Natural killer cell treated with Interleukin-12 subunit alpha and Interleukin-12 subunit beta and Interleukin-15 and Interleukin-18, amount 100 ng/mL, for 72 hours (primary cell): ENCODE results near the gene FAM124A. TPM values are rescaled to one million over a fixed set of nuclear protein-coding genes. Genes with fewer than 3 reads are reported as not detected.

Experiments used
- ATAC-seq, 2 donors: fragments of 150-1000 bp; cut with Tn5 transposase in 1 of 2; sonication (Bioruptor Pico), chemical (Tn5 transposase) in 1 of 2; 2 replicates each; pipeline ENCODE4 v1.10.0; 2021
- DNase-seq: peaks from one replicate; pipeline ENCODE4 v3.0.0; 2022; ENCODE audit warnings: low spot score
- H3K27ac Mint-ChIP-seq, 2 donors: 1 replicate in 1 of 2; 2 replicates in 1 of 2; pipeline ENCODE4 v1.8.0; 2022; ENCODE audit warnings: mixed read lengths in 2 of 2, mild to moderate bottlenecking in 1 of 2, moderate library complexity in 1 of 2
- H3K27me3 Mint-ChIP-seq, 2 donors: 1 replicate in 1 of 2; 2 replicates in 1 of 2; pipeline ENCODE4 v1.8.0; 2022; ENCODE audit warnings: mixed read lengths in 2 of 2
- H3K36me3 Mint-ChIP-seq: one replicate; pipeline ENCODE4 v1.8.0; 2022; ENCODE audit warnings: mixed read lengths
- H3K4me1 Mint-ChIP-seq, 2 donors: 1 replicate in 1 of 2; 2 replicates in 1 of 2; pipeline ENCODE4 v1.8.0; 2022; ENCODE audit warnings: low read depth in 2 of 2, mixed read lengths in 2 of 2, mild to moderate bottlenecking in 1 of 2
- H3K4me3 Mint-ChIP-seq: one replicate; pipeline ENCODE4 v1.8.0; 2022; ENCODE audit warnings: mixed read lengths
- H3K9me3 Mint-ChIP-seq: 2 replicates; pipeline ENCODE4 v1.8.0; 2022; ENCODE audit warnings: mixed read lengths
- total RNA-seq, 2 donors: library from RNA; stranded (reverse); gene quantifications; one replicate each; pipeline ENCODE4 v1.2.3, GENCODE V29; 2022

FAM124A gene
- total RNA-seq, 2 donors from 2014 or later, result not detected

DNA sequence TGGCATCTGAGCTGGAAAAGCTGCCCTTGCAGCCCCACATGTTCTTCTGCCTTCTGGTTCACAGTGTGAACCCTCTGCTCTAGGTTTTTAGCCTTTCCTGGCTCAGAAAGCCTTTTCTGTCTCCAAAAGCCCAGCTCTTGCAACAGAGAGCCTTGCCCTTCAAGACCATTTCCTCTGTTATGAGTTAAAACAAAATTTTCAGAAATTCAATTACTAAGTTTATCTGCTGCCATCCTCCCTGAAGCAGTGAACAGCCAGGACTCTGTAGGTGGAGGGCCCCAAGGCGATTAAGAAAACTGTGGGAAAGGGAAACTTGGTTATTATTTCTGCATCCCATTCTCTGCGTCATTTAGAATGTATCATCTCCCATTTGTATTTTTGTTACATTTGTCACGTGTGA, 18.8 kb downstream of the FAM124A start:
- Mint-ChIP-seq H3K9me3 (no peaks in the 10 kb centered on the region), H3K4me1 (peaks cover 2 to 4% of the 10 kb centered on the region in 2 donors), H3K27me3 (peaks cover 10% of the 10 kb centered on the region in 2 donors), H3K36me3 (no peaks in the 10 kb centered on the region), H3K4me3 (no peak overlapping the region), H3K27ac (no peak overlapping the region)
- no peak for ATAC-seq
- no peak for DNase-seq

DNA sequence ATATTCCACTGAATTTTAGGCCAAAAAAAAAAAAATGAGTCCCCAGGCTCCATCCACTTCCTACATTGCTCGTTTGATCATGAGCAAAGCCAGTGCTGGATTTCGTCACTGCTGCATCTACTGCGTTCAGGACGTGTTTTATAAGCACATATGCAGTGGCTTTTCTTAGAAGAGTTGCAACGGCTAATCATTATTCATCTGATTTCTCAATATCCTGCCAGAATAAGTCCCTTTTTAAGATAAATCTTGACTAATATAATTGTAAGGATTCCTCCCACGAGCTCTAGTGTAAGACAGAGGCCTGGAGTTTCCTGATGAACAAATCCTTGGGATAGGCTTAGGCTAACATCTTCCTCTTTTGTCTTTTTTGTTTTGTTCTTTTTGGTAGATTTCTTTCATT, 19.5 kb downstream of the FAM124A start:
- Mint-ChIP-seq H3K4me3 (no peak overlapping the region), H3K9me3 (no peaks in the 10 kb centered on the region), H3K36me3 (no peaks in the 10 kb centered on the region), H3K27ac (no peak overlapping the region), H3K27me3 (peaks cover 2 to 5% of the 10 kb centered on the region in 2 donors), H3K4me1 (peaks cover 2 to 4% of the 10 kb centered on the region in 2 donors)
- DNase-seq, result no peak
- ATAC-seq, result no peak

DNA sequence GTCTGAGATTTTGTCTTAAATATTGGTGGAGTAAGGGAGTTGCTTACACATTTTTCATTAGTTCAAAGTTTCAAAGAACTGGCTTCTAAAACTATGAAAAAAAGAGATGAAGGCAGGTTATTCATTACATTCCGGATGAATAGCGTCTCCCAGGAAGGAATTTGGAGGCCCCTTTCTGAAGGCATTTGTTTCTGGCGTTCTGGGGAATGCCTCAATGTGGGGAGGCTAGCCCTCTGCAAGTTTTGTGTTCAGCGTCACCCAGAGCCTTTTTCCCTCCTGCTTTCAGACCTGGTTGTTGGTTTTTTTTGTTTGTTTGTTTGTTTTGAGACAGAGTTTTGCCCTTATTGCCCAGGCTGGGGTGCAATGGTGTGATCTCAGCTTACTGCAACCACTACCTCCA, 21.0 kb downstream of the FAM124A start:
- Mint-ChIP-seq H3K9me3 (no peaks in the 10 kb centered on the region), H3K27me3 (peaks cover 0 to 5% of the 10 kb centered on the region in 2 donors), H3K4me3 (no peak overlapping the region), H3K27ac (no peak overlapping the region), H3K4me1 (no peaks in the 10 kb centered on the region), H3K36me3 (no peaks in the 10 kb centered on the region)
- ATAC-seq, result no peak
- DNase-seq, result no peak

DNA sequence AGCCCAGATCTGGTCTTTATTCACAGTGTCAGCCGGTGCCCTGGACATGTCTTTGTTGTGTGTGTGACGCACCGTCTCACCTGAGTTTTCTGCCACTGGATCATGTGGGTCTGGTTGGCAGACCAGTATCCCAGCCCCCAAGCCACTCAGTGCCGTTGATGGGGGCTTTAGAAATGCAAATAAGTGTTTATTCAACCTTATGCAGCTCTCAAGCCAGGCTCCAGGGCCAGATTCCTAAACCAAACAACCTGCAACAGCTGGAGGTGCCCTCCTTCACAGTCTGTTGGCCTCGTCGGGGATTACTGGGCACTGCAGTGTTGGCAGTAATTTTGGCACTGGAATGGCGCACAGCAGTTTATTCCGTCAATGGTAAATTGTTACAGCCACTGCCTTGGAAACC, 21.6 kb downstream of the FAM124A start:
- Mint-ChIP-seq H3K4me1 (no peaks in the 10 kb centered on the region), H3K9me3 (no peaks in the 10 kb centered on the region), H3K27ac (no peak overlapping the region), H3K4me3 (no peak overlapping the region), H3K27me3 (peaks cover 0 to 5% of the 10 kb centered on the region in 2 donors), H3K36me3 (no peaks in the 10 kb centered on the region)
- ATAC-seq (no peak), DNase-seq (no peak)

DNA sequence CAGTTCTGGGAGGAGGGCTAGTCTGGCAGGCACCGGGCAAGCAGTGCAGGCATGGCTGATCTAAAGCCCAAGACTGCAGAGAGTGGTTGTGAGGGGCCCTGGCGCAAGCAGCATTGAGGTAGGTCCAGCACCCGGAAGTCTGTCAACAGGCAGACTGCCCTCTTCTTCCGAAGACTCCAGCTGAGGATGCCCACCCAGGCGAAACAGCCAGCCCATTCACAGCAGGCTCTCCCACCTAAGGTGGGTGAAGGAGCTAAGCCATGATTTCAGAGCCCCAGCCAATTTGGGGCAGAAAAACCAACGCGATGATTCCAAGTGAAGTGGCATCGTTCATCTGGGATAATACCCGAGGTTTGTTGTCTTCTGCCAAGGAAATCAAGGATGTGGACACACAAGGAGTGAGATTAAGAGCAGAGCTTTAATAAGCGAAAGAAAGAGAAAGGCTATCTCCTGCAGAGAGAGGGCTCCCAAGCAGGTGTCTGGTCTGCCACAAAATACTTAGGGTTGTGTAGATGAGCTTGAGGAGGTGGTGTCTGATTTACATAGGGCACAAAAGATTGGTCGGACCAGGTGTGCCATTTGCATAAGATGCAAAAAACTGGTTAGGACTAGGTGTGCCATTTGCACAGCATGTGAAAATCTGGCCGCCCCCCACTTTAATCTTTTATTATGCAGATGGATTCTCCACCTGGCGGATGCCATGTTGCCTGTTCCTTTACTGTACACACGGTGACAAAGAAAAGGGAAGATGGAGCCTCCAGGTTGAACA, 22.6 kb downstream of the FAM124A start:
- DNase-seq (no peak), ATAC-seq (no peak)
- Mint-ChIP-seq H3K4me1 (no peaks in the 10 kb centered on the region), H3K27me3 (peaks cover 0 to 5% of the 10 kb centered on the region in 2 donors), H3K36me3 (no peaks in the 10 kb centered on the region), H3K4me3 (no peak overlapping the region), H3K27ac (no peak overlapping the region), H3K9me3 (no peaks in the 10 kb centered on the region)

DNA sequence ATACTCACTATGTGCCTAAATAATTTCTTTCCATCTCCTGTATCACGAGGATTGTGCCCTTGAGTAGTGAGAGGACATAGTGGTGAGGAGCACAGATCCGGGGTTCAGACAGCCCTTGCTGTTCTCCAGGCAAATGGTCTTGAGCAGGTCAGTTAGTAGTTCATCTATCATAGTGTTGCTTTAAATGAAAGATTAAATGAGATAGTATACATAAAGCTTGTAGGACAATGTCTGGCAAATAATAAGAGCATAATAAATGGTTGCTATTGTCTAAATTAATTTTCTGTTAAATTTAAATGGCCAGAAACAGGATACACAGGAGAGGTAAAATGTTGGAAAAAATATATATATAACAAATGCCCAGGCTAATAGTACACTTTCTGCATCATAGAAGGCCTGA, 23.4 kb downstream of the FAM124A start:
- DNase-seq, result no peak
- Mint-ChIP-seq H3K36me3 (no peaks in the 10 kb centered on the region), H3K4me3 (no peak overlapping the region), H3K9me3 (no peaks in the 10 kb centered on the region), H3K27me3 (peaks cover 0 to 5% of the 10 kb centered on the region in 2 donors), H3K27ac (no peak overlapping the region), H3K4me1 (no peaks in the 10 kb centered on the region)
- ATAC-seq, result no peak

DNA sequence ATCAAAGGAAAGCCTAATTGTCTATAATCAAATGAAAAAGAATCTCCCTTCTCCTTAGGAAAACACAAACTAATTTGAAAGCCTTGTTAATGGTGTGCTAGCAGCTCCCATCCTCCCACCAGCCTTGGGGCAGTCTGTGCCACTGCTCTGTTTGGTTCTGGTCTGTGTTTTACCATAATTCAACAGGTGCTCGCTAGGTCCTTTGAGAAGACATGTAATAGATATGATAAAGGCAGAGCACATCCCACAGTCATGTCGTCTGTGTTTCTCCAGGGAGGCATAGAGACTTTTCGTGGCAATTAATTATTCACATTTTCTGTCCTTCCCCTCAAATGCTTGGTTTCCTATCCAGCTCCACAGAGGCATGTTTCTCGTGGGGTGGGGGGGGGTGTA, 23.8 kb downstream of the FAM124A start:
- Mint-ChIP-seq H3K27me3 (peaks cover 0 to 3% of the 10 kb centered on the region in 2 donors), H3K27ac (no peak overlapping the region), H3K4me3 (no peak overlapping the region), H3K36me3 (no peaks in the 10 kb centered on the region), H3K9me3 (no peaks in the 10 kb centered on the region), H3K4me1 (no peaks in the 10 kb centered on the region)
- DNase-seq (no peak), ATAC-seq (no peak)

DNA sequence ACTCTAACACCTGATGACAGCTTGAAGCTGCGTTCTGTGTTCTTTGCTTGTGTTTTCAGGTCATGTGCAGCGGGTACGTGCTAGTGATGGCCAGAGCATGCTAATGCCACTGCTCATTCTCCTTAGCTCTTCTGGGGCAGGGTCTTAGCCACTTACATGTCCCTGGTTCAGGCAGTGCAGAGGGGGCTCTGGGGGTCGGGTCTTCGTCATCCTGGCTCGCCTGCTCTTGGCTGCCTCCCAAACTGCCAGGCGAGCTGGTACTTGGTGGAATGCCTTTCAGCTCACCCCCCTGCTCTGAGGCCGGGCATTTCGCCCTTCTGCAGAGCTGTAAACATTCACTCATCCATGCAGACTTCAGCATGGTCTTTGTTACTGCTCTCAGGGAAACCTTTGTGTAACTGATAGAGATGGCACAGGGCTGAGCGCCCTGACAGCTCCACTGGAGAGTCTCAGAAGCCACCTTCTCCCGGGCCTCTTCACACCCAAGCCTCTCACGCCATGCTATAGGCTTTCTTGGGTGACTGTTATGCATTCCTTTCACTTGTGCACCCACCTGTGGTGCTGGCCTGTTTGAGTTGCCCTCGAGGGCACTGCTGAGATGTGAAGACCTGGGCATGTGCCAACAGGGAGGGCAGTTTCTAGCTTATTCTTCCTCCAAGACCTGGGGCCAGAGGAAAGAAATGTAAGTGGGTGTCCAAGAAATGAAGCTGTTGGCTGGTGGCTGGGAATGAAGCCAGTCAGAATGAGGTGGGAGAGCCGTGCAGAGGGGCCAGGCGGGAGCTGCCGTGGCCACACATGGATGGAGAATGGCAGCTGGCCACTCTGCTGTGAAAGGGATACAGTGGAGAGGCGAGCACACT, 24.4 kb downstream of the FAM124A start:
- ATAC-seq, result no peak
- Mint-ChIP-seq H3K4me3 (no peak overlapping the region), H3K9me3 (no peaks in the 10 kb centered on the region), H3K36me3 (no peaks in the 10 kb centered on the region), H3K27ac (no peak overlapping the region), H3K4me1 (no peaks in the 10 kb centered on the region), H3K27me3 (peaks cover 0 to 3% of the 10 kb centered on the region in 2 donors)
- no peak for DNase-seq

DNA sequence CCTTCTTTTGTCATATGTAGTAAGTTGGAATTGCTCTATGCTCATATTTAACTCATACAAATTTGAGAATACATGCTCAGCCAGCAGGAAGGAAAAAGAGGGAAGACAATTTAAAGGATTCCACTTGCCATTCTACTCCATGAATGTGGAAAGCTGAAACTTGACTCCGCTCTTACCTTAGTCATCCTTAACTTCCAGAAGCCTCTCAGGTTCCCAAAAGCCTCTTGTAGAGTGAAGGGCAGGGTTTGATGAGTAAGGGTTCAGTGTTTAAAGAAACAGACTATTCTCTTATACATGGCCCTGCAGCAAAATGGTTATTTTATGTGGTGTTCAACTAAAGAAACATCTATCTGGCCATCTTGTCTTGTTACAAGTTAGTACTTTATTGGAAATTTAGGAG, 27.1 kb downstream of the FAM124A start:
- no peak for ATAC-seq
- H3K27ac Mint-ChIP-seq, result no peak overlapping the region

DNA sequence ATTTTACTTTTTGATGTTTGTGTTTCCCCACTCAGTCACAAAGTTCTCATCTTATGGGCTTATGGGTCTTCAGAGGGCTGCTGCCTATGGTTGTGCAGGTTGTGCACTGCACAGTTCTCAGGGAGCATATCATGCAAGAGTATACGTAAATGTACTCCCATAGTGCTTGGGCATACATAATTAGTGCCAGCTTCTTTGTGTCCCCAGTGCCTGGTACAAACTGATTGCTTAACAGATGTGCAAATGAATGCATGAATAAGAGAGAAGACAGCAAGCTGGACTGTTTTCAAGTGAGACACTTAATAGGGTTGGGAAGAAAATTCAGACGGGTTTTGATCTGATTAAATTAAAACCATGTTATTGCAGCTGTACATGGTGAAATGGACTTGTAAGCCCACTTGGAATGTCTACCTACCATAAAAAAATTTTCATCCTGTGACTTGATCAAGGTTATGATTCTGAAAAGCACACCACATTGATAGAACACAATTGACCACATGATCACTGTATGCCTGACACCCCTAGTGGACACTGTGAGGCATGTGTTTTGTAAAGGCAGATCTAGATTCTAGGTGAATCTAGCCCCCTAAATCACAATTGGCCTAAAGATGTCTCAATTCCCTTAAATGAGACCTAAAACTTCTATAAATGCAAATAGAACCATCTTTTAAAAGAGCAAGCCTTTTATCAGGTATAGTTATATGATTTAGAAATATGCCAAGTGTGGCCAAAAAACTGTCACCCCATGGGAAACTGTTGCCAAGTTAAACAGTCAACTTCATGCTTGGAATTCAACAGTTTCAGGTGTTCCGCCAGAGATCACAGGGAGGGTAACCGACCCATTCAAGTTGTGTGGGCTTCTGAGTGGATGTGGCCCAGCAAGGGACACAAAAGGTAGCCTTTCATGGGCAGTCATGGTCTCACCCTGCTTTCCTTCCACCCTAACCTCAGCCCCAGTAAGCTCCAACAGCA, 27.9 kb downstream of the FAM124A start:
- ATAC-seq (peak; percentile 3 to 7), DNase-seq (no peak)

More for the DNA sequence above, 27.1 kb downstream of the FAM124A start:
- H3K27me3 Mint-ChIP-seq, result peaks cover 0 to 3% of the 10 kb centered on the region in 2 donors
- H3K9me3 Mint-ChIP-seq, result no peaks in the 10 kb centered on the region
- no peak for DNase-seq
- peaks cover 0 to 6% of the 10 kb centered on the region in 2 donors for H3K4me1 Mint-ChIP-seq
- H3K36me3 Mint-ChIP-seq, result no peaks in the 10 kb centered on the region
- H3K4me3 Mint-ChIP-seq, result no peak overlapping the region

DNA sequence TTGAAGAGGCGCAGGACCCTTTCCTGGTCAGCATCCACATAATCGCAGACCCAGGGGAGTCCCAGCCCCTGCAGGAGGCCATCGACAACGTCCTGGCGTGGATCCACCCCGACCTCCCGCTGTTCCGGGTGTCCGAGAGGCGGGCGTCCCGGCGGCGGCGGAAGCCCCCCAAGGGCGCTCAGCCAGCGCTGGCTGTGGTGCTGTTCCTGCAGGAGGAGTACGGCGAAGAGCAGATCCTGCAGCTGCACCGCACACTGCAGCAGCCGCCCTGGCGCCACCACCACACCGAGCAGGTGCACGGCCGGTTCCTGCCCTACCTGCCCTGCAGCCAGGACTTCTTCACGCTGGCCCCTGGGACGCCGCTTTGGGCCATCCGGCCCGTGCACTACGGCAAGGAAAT, 29.3 kb downstream of the FAM124A start:
- Mint-ChIP-seq H3K4me1 (peaks cover 0 to 6% of the 10 kb centered on the region in 2 donors), H3K27ac (no peak overlapping the region), H3K9me3 (no peaks in the 10 kb centered on the region), H3K4me3 (no peak overlapping the region), H3K36me3 (no peaks in the 10 kb centered on the region), H3K27me3 (no peaks in the 10 kb centered on the region)
- no peak for DNase-seq
- no peak for ATAC-seq

More for the DNA sequence above, 27.9 kb downstream of the FAM124A start:
- Mint-ChIP-seq H3K27ac (no peak overlapping the region), H3K4me3 (no peak overlapping the region), H3K9me3 (no peaks in the 10 kb centered on the region), H3K4me1 (peaks cover 0 to 6% of the 10 kb centered on the region in 2 donors), H3K27me3 (peaks cover 0 to 3% of the 10 kb centered on the region in 2 donors), H3K36me3 (no peaks in the 10 kb centered on the region)

DNA sequence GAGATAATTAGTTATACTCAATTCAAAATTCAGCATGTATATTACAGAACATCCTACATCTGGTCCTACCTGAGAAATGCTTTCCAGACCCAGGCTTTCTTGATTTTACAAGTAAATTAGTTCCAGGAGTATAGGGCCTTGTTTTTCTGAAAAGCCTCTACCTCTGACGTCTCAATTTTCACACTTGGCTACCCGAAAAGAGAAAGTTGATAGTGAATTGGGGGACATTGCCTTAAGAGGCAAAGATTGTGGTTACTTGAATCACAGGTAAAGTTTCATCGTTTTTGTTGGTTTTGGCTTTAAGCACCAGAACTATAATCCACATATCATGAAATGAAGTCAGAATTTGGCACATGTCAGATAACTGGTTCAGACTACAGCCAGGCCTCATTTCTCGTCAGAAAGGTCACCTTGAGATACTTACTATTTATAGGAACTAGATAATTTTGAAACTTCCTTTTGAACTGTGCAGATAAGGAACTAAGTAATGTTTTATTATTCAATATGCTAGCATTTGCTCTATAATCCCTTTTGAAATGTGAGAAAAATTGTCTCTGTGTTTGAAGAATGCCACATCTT, 30.8 kb downstream of the FAM124A start:
- ATAC-seq, result no peak
- H3K9me3 Mint-ChIP-seq, result no peaks in the 10 kb centered on the region
- no peaks in the 10 kb centered on the region for H3K27me3 Mint-ChIP-seq
- no peak overlapping the region for H3K4me3 Mint-ChIP-seq
- peaks cover 0 to 6% of the 10 kb centered on the region in 2 donors for H3K4me1 Mint-ChIP-seq
- DNase-seq, result no peak
- no peaks in the 10 kb centered on the region for H3K36me3 Mint-ChIP-seq
- no peak overlapping the region for H3K27ac Mint-ChIP-seq

DNA sequence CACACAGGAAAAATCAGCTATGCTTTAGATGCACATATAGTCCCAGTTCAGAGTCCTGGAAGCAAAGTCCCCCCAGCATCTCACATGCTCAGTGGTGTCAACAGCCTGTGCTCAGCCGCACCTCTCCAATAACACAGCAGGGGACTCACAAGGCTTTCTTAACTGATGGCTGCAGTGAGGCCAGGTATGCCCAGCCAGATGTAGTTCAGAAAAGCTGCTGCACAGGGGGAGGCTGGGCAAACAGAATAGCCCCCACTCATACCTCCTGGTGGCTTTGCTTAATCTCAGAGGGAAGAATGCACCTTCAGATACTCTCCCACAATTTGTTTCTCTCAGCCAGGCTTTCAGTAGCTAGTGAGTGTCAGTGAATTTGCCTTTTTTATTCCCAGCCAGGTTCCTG, 33.4 kb downstream of the FAM124A start:
- Mint-ChIP-seq H3K27ac (no peak overlapping the region), H3K27me3 (no peaks in the 10 kb centered on the region), H3K9me3 (no peaks in the 10 kb centered on the region), H3K4me1 (peaks cover 0 to 6% of the 10 kb centered on the region in 2 donors), H3K4me3 (no peak overlapping the region), H3K36me3 (no peaks in the 10 kb centered on the region)
- DNase-seq (no peak), ATAC-seq (no peak)
